Measurements from ENCODE around the gene DOCK1. TPM values are rescaled to one million over a fixed set of nuclear protein-coding genes. Genes with fewer than 3 reads are reported as not detected.

Gene DOCK1
- total RNA-seq, 1 experiment from 2014 or later: 44.5 TPM

- no peaks in the 10 kb centered on the region for H3K27me3 ChIP-seq (ENCODE audit: control insufficient read depth, insufficient read depth, low read length)
These were observed 414.5 kb downstream of the DOCK1 start for GRCh38 chr10:127319691-127320090.

GRCh38 chr10:127320176-127320575 lies 414.9 kb downstream of the DOCK1 start:
- Histone ChIP-seq H3K36me3 (replicated peaks; ENCODE audit: control insufficient read depth, insufficient read depth, low read length) (no peaks in the 10 kb centered on the region), H3K4me3 (ENCODE audit: insufficient read depth, low read depth, low read length) (no peak overlapping the region), H3K27me3 (ENCODE audit: control insufficient read depth, insufficient read depth, low read length) (no peaks in the 10 kb centered on the region)
- DNase-seq: no peak

More at GRCh38 chr10:127319691-127320090, 414.5 kb downstream of the DOCK1 start:
- DNase-seq: no peak
- no peaks in the 10 kb centered on the region for H3K36me3 ChIP-seq (replicated peaks; ENCODE audit: control insufficient read depth, insufficient read depth, low read length)
- no peak overlapping the region for H3K4me3 ChIP-seq (ENCODE audit: insufficient read depth, low read depth, low read length)

- H3K4me3 ChIP-seq (ENCODE audit: insufficient read depth, low read depth, low read length): no peak overlapping the region
- H3K36me3 ChIP-seq (replicated peaks; ENCODE audit: control insufficient read depth, insufficient read depth, low read length): no peaks in the 10 kb centered on the region
- H3K27me3 ChIP-seq (ENCODE audit: control insufficient read depth, insufficient read depth, low read length): no peaks in the 10 kb centered on the region
- no peak for DNase-seq
These were observed 417.1 kb downstream of the DOCK1 start for GRCh38 chr10:127322286-127322685.

- Histone ChIP-seq H3K27me3 (ENCODE audit: control insufficient read depth, insufficient read depth, low read length) (no peaks in the 10 kb centered on the region), H3K36me3 (replicated peaks; ENCODE audit: control insufficient read depth, insufficient read depth, low read length) (no peaks in the 10 kb centered on the region), H3K4me3 (ENCODE audit: insufficient read depth, low read depth, low read length) (no peak overlapping the region)
- no peak for DNase-seq
These were observed 420.3 kb downstream of the DOCK1 start for GRCh38 chr10:127325506-127325905.

GRCh38 chr10:127326883-127327282 lies 421.7 kb downstream of the DOCK1 start:
- Histone ChIP-seq H3K36me3 (replicated peaks; ENCODE audit: control insufficient read depth, insufficient read depth, low read length) (no peaks in the 10 kb centered on the region), H3K27me3 (ENCODE audit: control insufficient read depth, insufficient read depth, low read length) (no peaks in the 10 kb centered on the region), H3K4me3 (ENCODE audit: insufficient read depth, low read depth, low read length) (no peak overlapping the region)
- no peak for DNase-seq

- no peaks in the 10 kb centered on the region for H3K27me3 ChIP-seq (ENCODE audit: control insufficient read depth, insufficient read depth, low read length)
- no peak overlapping the region for H3K4me3 ChIP-seq (ENCODE audit: insufficient read depth, low read depth, low read length)
- DNase-seq: no peak
- no peaks in the 10 kb centered on the region for H3K36me3 ChIP-seq (replicated peaks; ENCODE audit: control insufficient read depth, insufficient read depth, low read length)
These were observed 426.5 kb downstream of the DOCK1 start for GRCh38 chr10:127331696-127332095.

GRCh38 chr10:127332631-127333030 lies 427.4 kb downstream of the DOCK1 start:
- H3K27me3 ChIP-seq (ENCODE audit: control insufficient read depth, insufficient read depth, low read length): no peaks in the 10 kb centered on the region
- no peak for DNase-seq
- H3K36me3 ChIP-seq (replicated peaks; ENCODE audit: control insufficient read depth, insufficient read depth, low read length): no peaks in the 10 kb centered on the region

GRCh38 chr10:127337801-127338200 lies 432.6 kb downstream of the DOCK1 start:
- no peaks in the 10 kb centered on the region for H3K36me3 ChIP-seq (replicated peaks; ENCODE audit: control insufficient read depth, insufficient read depth, low read length)
- no peaks in the 10 kb centered on the region for H3K27me3 ChIP-seq (ENCODE audit: control insufficient read depth, insufficient read depth, low read length)
- no peak for DNase-seq
- no peak overlapping the region for H3K4me3 ChIP-seq (ENCODE audit: insufficient read depth, low read depth, low read length)

More at GRCh38 chr10:127332631-127333030, 427.4 kb downstream of the DOCK1 start:
- H3K4me3 ChIP-seq (ENCODE audit: insufficient read depth, low read depth, low read length): no peak overlapping the region

- no peak overlapping the region for H3K4me3 ChIP-seq (ENCODE audit: insufficient read depth, low read depth, low read length)
- no peaks in the 10 kb centered on the region for H3K36me3 ChIP-seq (replicated peaks; ENCODE audit: control insufficient read depth, insufficient read depth, low read length)
- DNase-seq: no peak
- no peaks in the 10 kb centered on the region for H3K27me3 ChIP-seq (ENCODE audit: control insufficient read depth, insufficient read depth, low read length)
These were observed 433.3 kb downstream of the DOCK1 start for GRCh38 chr10:127338399-127339110.

- Histone ChIP-seq H3K27me3 (ENCODE audit: control insufficient read depth, insufficient read depth, low read length) (no peaks in the 10 kb centered on the region), H3K36me3 (replicated peaks; ENCODE audit: control insufficient read depth, insufficient read depth, low read length) (no peaks in the 10 kb centered on the region), H3K4me3 (ENCODE audit: insufficient read depth, low read depth, low read length) (no peak overlapping the region)
- no peak for DNase-seq
These were observed 438.6 kb downstream of the DOCK1 start for GRCh38 chr10:127343821-127344220.

- H3K36me3 ChIP-seq (replicated peaks; ENCODE audit: control insufficient read depth, insufficient read depth, low read length): no peaks in the 10 kb centered on the region
These were observed 439.1 kb downstream of the DOCK1 start for GRCh38 chr10:127344346-127344745.

GRCh38 chr10:127345231-127345965 lies 440.2 kb downstream of the DOCK1 start:
- no peak overlapping the region for H3K4me3 ChIP-seq (ENCODE audit: insufficient read depth, low read depth, low read length)
- H3K36me3 ChIP-seq (replicated peaks; ENCODE audit: control insufficient read depth, insufficient read depth, low read length): no peaks in the 10 kb centered on the region
- no peak for DNase-seq
- H3K27me3 ChIP-seq (ENCODE audit: control insufficient read depth, insufficient read depth, low read length): no peaks in the 10 kb centered on the region

More at GRCh38 chr10:127344346-127344745, 439.1 kb downstream of the DOCK1 start:
- Histone ChIP-seq H3K4me3 (ENCODE audit: insufficient read depth, low read depth, low read length) (no peak overlapping the region), H3K27me3 (ENCODE audit: control insufficient read depth, insufficient read depth, low read length) (no peaks in the 10 kb centered on the region)
- no peak for DNase-seq

- Histone ChIP-seq H3K27me3 (ENCODE audit: control insufficient read depth, insufficient read depth, low read length) (no peaks in the 10 kb centered on the region), H3K36me3 (replicated peaks; ENCODE audit: control insufficient read depth, insufficient read depth, low read length) (no peaks in the 10 kb centered on the region), H3K4me3 (ENCODE audit: insufficient read depth, low read depth, low read length) (no peak overlapping the region)
- no peak for DNase-seq
These were observed 441.4 kb downstream of the DOCK1 start for GRCh38 chr10:127346604-127347003.

- Histone ChIP-seq H3K36me3 (replicated peaks; ENCODE audit: control insufficient read depth, insufficient read depth, low read length) (no peaks in the 10 kb centered on the region), H3K27me3 (ENCODE audit: control insufficient read depth, insufficient read depth, low read length) (no peaks in the 10 kb centered on the region), H3K4me3 (ENCODE audit: insufficient read depth, low read depth, low read length) (no peak overlapping the region)
- DNase-seq: peak; percentile 75
These were observed 442.2 kb downstream of the DOCK1 start for GRCh38 chr10:127347202-127347959.

Measured in H7 (cell line).